ENCODE data around the gene APIP. TPM values are rescaled to one million over a fixed set of nuclear protein-coding genes. Genes with fewer than 3 reads are reported as not detected.

The APIP gene
- total RNA-seq, 1 donor from 2014 or later: 36.7 TPM

GRCh38 chr11:34941688-34942087, 25.5 kb upstream of the APIP start:
- intact Hi-C loops (cut with DNase I): no loop called here
- H3K36me3 ChIP-seq: no peaks in the 10 kb centered on the region
- no peaks in the 10 kb centered on the region for H3K27me3 ChIP-seq (ENCODE audit: low read depth)
- H3K4me3 ChIP-seq: no peak overlapping the region
- H3K9me3 ChIP-seq: peaks cover 5% of the 10 kb centered on the region
- H3K27ac ChIP-seq: no peak overlapping the region
- no peak for DNase-seq
- TF ChIP-seq, protein P1, sequence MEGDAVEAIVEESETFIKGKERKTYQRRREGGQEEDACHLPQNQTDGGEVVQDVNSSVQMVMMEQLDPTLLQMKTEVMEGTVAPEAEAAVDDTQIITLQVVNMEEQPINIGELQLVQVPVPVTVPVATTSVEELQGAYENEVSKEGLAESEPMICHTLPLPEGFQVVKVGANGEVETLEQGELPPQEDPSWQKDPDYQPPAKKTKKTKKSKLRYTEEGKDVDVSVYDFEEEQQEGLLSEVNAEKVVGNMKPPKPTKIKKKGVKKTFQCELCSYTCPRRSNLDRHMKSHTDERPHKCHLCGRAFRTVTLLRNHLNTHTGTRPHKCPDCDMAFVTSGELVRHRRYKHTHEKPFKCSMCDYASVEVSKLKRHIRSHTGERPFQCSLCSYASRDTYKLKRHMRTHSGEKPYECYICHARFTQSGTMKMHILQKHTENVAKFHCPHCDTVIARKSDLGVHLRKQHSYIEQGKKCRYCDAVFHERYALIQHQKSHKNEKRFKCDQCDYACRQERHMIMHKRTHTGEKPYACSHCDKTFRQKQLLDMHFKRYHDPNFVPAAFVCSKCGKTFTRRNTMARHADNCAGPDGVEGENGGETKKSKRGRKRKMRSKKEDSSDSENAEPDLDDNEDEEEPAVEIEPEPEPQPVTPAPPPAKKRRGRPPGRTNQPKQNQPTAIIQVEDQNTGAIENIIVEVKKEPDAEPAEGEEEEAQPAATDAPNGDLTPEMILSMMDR (IDR thresholded peaks at IDR 0.05): no peak
- H3K4me1 ChIP-seq: peaks cover 4% of the 10 kb centered on the region
- ATAC-seq: no peak

DNA sequence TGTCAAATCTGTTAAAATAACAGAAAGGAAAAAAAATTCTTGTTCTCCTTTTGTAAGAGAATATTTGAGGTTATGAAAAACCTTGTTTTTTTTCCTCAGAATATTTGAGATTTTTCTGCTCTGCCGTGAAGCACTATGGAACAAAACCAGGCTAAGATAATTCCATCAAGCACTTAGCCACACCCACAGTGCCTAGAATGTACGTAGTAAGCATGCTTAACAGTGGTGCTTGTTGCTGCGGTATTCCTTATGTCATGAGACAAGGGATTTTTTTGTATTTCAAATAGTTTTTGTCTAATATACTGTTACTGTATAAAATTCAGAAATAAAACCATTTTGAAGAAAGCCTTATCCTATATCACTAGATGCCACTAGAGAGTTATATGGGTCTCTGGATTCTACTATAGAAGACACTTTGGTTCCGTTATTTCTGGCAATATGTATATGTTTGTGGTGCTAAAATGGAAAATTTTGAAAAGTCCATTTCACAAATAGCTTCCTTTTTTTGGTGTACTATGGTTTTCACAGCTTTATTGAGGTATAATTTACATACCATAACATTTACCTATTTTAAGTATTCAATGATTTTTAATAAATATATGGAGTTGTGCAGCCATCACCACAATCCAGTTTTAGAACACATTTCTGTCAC, 24.0 kb upstream of the APIP start:
- Histone ChIP-seq H3K4me1 (peaks cover 4% of the 10 kb centered on the region), H3K4me3 (no peak overlapping the region), H3K27ac (no peak overlapping the region), H3K36me3 (no peaks in the 10 kb centered on the region), H3K27me3 (ENCODE audit: low read depth) (no peaks in the 10 kb centered on the region), H3K9me3 (peaks cover 5% of the 10 kb centered on the region)
- intact Hi-C loops (cut with DNase I): no loop called here
- TF ChIP-seq, protein P1 (IDR thresholded peaks at IDR 0.05): no peak
- DNase-seq (no peak), ATAC-seq (no peak)

- TF ChIP-seq, protein P1 (IDR thresholded peaks at IDR 0.05): no peak
- Histone ChIP-seq H3K27ac (no peak overlapping the region), H3K27me3 (ENCODE audit: low read depth) (no peaks in the 10 kb centered on the region), H3K9me3 (no peaks in the 10 kb centered on the region), H3K4me1 (peaks cover 4% of the 10 kb centered on the region), H3K4me3 (no peak overlapping the region), H3K36me3 (peaks cover under 1% of the 10 kb centered on the region)
- no peak for ATAC-seq
- intact Hi-C loops (cut with DNase I): no loop called here
- DNase-seq: no peak
Observed at GRCh38 chr11:34938611-34939010, 22.4 kb upstream of the APIP start.

DNA sequence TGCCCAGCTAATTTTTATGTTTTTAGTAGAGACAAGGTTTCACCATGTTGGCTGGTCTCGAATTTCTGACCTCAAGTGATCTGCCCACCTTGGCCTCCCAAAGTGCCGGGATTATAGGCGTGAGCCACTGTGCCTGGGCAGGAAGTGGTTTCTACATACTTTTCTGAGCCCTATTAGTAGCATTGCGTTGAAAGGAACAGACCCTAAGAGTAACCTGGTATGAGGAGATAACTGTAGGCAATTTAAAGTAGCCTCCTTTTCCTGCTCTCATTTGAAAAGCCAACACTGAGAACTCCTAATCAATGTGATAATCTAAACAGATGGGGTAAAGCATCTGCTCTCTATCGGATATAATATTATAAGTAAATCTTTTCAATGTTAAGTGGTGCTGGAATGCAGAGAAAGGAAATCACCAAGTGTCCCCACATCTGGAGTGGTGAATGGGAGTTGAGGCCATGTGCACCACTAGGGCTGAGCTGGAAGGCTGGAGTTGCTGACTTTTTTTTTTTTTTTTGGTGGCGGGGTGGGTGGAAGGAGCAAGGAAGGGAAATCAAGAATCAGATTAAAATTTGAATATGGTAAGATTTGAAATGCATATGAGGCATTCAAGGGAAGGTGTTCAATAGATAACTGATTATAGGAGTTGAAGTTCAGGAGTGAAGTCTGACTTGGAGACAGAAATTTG, 20.9 kb upstream of the APIP start:
- Histone ChIP-seq H3K4me1 (peaks cover 4% of the 10 kb centered on the region), H3K27me3 (ENCODE audit: low read depth) (no peaks in the 10 kb centered on the region), H3K27ac (no peak overlapping the region), H3K4me3 (no peak overlapping the region), H3K9me3 (no peaks in the 10 kb centered on the region), H3K36me3 (peaks cover 16% of the 10 kb centered on the region)
- ATAC-seq: no peak
- TF ChIP-seq, protein P1 (IDR thresholded peaks at IDR 0.05): no peak
- no peak for DNase-seq
- intact Hi-C loops (cut with DNase I): no loop called here

DNA sequence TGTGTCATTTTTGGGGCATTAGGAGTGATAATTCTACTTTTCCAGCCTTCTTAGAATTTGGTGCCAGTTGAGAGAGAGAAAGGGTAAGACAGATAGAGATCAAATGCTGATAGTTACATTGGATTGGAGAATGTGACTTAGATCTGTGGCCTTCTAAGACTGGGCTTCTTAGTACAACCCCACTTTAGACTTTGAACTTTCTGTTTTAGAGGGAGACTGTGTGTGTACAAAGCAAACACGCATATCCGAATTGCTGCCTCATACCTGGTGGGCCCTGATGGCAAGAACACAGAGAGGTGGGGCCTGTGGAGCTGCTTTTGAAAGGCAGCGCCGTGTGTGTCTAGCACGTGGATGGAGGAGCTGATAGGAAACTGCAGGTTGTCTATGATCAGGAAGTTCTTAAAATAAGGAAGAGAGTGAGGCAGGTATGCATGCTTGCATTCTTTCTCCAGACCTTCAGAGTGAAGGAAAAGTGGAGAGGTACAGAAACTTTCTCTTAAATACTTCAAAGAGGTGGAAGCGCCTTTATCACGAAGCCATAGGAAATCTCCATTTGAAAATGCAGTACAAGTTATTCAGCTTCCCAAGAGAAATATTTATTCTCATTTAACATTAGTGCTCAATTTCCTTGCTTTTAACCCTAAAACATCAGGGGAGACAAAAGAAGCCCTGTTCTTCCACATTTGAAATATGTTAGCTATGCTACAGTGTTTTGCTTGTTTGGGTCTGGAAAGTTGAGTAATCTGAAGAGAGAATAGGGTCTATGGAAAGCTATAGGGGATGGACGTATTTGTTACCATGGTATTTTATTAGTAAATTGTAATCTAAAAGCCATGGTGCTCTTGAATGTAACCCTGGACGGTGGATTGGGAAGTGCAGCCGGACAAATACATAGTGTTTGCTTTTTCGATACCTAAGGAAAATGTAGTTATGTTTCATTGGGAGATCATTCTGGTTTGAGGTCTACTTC, 13.9 kb upstream of the APIP start:
- Histone ChIP-seq H3K4me1 (peaks cover 26% of the 10 kb centered on the region), H3K27ac (no peak overlapping the region), H3K4me3 (no peak overlapping the region), H3K36me3 (peaks cover 19% of the 10 kb centered on the region), H3K9me3 (no peaks in the 10 kb centered on the region), H3K27me3 (ENCODE audit: low read depth) (no peaks in the 10 kb centered on the region)
- DNase-seq (no peak), ATAC-seq (peak; percentile 72 to 73)
- intact Hi-C loops (cut with DNase I): loop anchor here (5.0 kb wide), 1 partner anchor 457 kb away; no protein-coding TSS in a partner anchor
- TF ChIP-seq, protein P1 (IDR thresholded peaks at IDR 0.05): no peak

Measured in lower lobe of right lung (tissue), 2 donors.